Measurements from ENCODE around the gene TSPEAR.

TSPEAR gene

GRCh38 chr21:44511219-44511937 is 200.0 kb downstream of the TSPEAR start:
- Histone ChIP-seq H3K4me1 (ENCODE audit: control insufficient read depth, insufficient read depth, low read length) (peaks cover 7% of the 10 kb centered on the region), H3K4me3 (ENCODE audit: low read depth, low read length) (peak overlapping the region; percentile 50; the same call in 1 of the 2 replicates), H3K9me3 (ENCODE audit: control insufficient read depth, insufficient read depth, low read depth, low read length) (no peaks in the 10 kb centered on the region), H3K9ac (ENCODE audit: low read length) (no peak overlapping the region), H3K36me3 (ENCODE audit: control insufficient read depth, insufficient read depth, low read length) (peaks cover 19% of the 10 kb centered on the region), H3K27me3 (ENCODE audit: control insufficient read depth, insufficient read depth, low read length) (no peaks in the 10 kb centered on the region), H3K27ac (ENCODE audit: low read depth, low read length) (no peak overlapping the region)

GRCh38 chr21:44510508-44511218 is 200.7 kb downstream of the TSPEAR start:
- Histone ChIP-seq H3K9ac (ENCODE audit: low read length) (no peak overlapping the region), H3K27me3 (ENCODE audit: control insufficient read depth, insufficient read depth, low read length) (no peaks in the 10 kb centered on the region), H3K9me3 (ENCODE audit: control insufficient read depth, insufficient read depth, low read depth, low read length) (no peaks in the 10 kb centered on the region), H3K27ac (ENCODE audit: low read depth, low read length) (no peak overlapping the region), H3K4me1 (ENCODE audit: control insufficient read depth, insufficient read depth, low read length) (peaks cover 11% of the 10 kb centered on the region), H3K36me3 (ENCODE audit: control insufficient read depth, insufficient read depth, low read length) (peaks cover 19% of the 10 kb centered on the region), H3K4me3 (ENCODE audit: low read depth, low read length) (peak overlapping the region; percentile 50)

- H3K4me3 ChIP-seq (ENCODE audit: low read depth, low read length) = peak overlapping the region; percentile 50; the same call in 1 of the 2 replicates
- no peak overlapping the region for H3K27ac ChIP-seq (ENCODE audit: low read depth, low read length)
- H3K36me3 ChIP-seq (ENCODE audit: control insufficient read depth, insufficient read depth, low read length) = peaks cover 19% of the 10 kb centered on the region
- no peaks in the 10 kb centered on the region for H3K9me3 ChIP-seq (ENCODE audit: control insufficient read depth, insufficient read depth, low read depth, low read length)
- no peak overlapping the region for H3K9ac ChIP-seq (ENCODE audit: low read length)
- no peaks in the 10 kb centered on the region for H3K27me3 ChIP-seq (ENCODE audit: control insufficient read depth, insufficient read depth, low read length)
- peaks cover 11% of the 10 kb centered on the region for H3K4me1 ChIP-seq (ENCODE audit: control insufficient read depth, insufficient read depth, low read length)
These were observed 201.3 kb downstream of the TSPEAR start for GRCh38 chr21:44510109-44510507.

GRCh38 chr21:44509539-44509938 is 201.8 kb downstream of the TSPEAR start:
- Histone ChIP-seq H3K9me3 (ENCODE audit: control insufficient read depth, insufficient read depth, low read depth, low read length) (no peaks in the 10 kb centered on the region), H3K4me3 (ENCODE audit: low read depth, low read length) (no peak overlapping the region), H3K27me3 (ENCODE audit: control insufficient read depth, insufficient read depth, low read length) (no peaks in the 10 kb centered on the region), H3K9ac (ENCODE audit: low read length) (no peak overlapping the region), H3K27ac (ENCODE audit: low read depth, low read length) (no peak overlapping the region), H3K36me3 (ENCODE audit: control insufficient read depth, insufficient read depth, low read length) (peaks cover 19% of the 10 kb centered on the region), H3K4me1 (ENCODE audit: control insufficient read depth, insufficient read depth, low read length) (peaks cover 11% of the 10 kb centered on the region)

- H3K9ac ChIP-seq (ENCODE audit: low read length) = no peak overlapping the region
- H3K4me1 ChIP-seq (ENCODE audit: control insufficient read depth, insufficient read depth, low read length) = peaks cover 11% of the 10 kb centered on the region
- no peaks in the 10 kb centered on the region for H3K27me3 ChIP-seq (ENCODE audit: control insufficient read depth, insufficient read depth, low read length)
- no peaks in the 10 kb centered on the region for H3K9me3 ChIP-seq (ENCODE audit: control insufficient read depth, insufficient read depth, low read depth, low read length)
- no peak overlapping the region for H3K27ac ChIP-seq (ENCODE audit: low read depth, low read length)
- H3K36me3 ChIP-seq (ENCODE audit: control insufficient read depth, insufficient read depth, low read length) = peaks cover 19% of the 10 kb centered on the region
- no peak overlapping the region for H3K4me3 ChIP-seq (ENCODE audit: low read depth, low read length)
These were observed 202.5 kb downstream of the TSPEAR start for GRCh38 chr21:44508711-44509445.

GRCh38 chr21:44508426-44508710 is 203.0 kb downstream of the TSPEAR start:
- H3K4me1 ChIP-seq (ENCODE audit: control insufficient read depth, insufficient read depth, low read length) = peaks cover 11% of the 10 kb centered on the region
- H3K9ac ChIP-seq (ENCODE audit: low read length) = no peak overlapping the region
- no peaks in the 10 kb centered on the region for H3K9me3 ChIP-seq (ENCODE audit: control insufficient read depth, insufficient read depth, low read depth, low read length)
- H3K27ac ChIP-seq (ENCODE audit: low read depth, low read length) = no peak overlapping the region
- peaks cover 19% of the 10 kb centered on the region for H3K36me3 ChIP-seq (ENCODE audit: control insufficient read depth, insufficient read depth, low read length)
- H3K4me3 ChIP-seq (ENCODE audit: low read depth, low read length) = no peak overlapping the region
- H3K27me3 ChIP-seq (ENCODE audit: control insufficient read depth, insufficient read depth, low read length) = no peaks in the 10 kb centered on the region

GRCh38 chr21:44507673-44508425 is 203.5 kb downstream of the TSPEAR start:
- Histone ChIP-seq H3K27ac (ENCODE audit: low read depth, low read length) (no peak overlapping the region), H3K4me1 (ENCODE audit: control insufficient read depth, insufficient read depth, low read length) (peaks cover 11% of the 10 kb centered on the region), H3K9me3 (ENCODE audit: control insufficient read depth, insufficient read depth, low read depth, low read length) (no peaks in the 10 kb centered on the region), H3K36me3 (ENCODE audit: control insufficient read depth, insufficient read depth, low read length) (peaks cover 19% of the 10 kb centered on the region), H3K9ac (ENCODE audit: low read length) (no peak overlapping the region), H3K4me3 (ENCODE audit: low read depth, low read length) (no peak overlapping the region), H3K27me3 (ENCODE audit: control insufficient read depth, insufficient read depth, low read length) (no peaks in the 10 kb centered on the region)

- H3K36me3 ChIP-seq (ENCODE audit: control insufficient read depth, insufficient read depth, low read length) = peaks cover 19% of the 10 kb centered on the region
- H3K27me3 ChIP-seq (ENCODE audit: control insufficient read depth, insufficient read depth, low read length) = no peaks in the 10 kb centered on the region
- no peak overlapping the region for H3K4me3 ChIP-seq (ENCODE audit: low read depth, low read length)
- peaks cover 11% of the 10 kb centered on the region for H3K4me1 ChIP-seq (ENCODE audit: control insufficient read depth, insufficient read depth, low read length)
- no peaks in the 10 kb centered on the region for H3K9me3 ChIP-seq (ENCODE audit: control insufficient read depth, insufficient read depth, low read depth, low read length)
- no peak overlapping the region for H3K27ac ChIP-seq (ENCODE audit: low read depth, low read length)
- no peak overlapping the region for H3K9ac ChIP-seq (ENCODE audit: low read length)
These were observed 204.8 kb downstream of the TSPEAR start for GRCh38 chr21:44506279-44507255.

- Histone ChIP-seq H3K4me3 (ENCODE audit: low read depth, low read length) (no peak overlapping the region), H3K9me3 (ENCODE audit: control insufficient read depth, insufficient read depth, low read depth, low read length) (no peaks in the 10 kb centered on the region), H3K27me3 (ENCODE audit: control insufficient read depth, insufficient read depth, low read length) (no peaks in the 10 kb centered on the region), H3K4me1 (ENCODE audit: control insufficient read depth, insufficient read depth, low read length) (peaks cover 8% of the 10 kb centered on the region), H3K36me3 (ENCODE audit: control insufficient read depth, insufficient read depth, low read length) (peaks cover 13% of the 10 kb centered on the region; the same call in 1 of the 2 replicates), H3K27ac (ENCODE audit: low read depth, low read length) (no peak overlapping the region), H3K9ac (ENCODE audit: low read length) (no peak overlapping the region)
These were observed 205.6 kb downstream of the TSPEAR start for GRCh38 chr21:44505673-44506278.

Data from HUES6 (cell line).